Neural cell (in vitro differentiated cells): ENCODE data around the gene GFRA1. TPM values are rescaled to one million over a fixed set of nuclear protein-coding genes. Genes with fewer than 3 reads are reported as not detected.

Experiments
- H2AFZ ChIP-seq: fragments of 200-600, 300-800 bp; sonication (generic), shearing (Covaris generic); 2 replicates; pipeline ENCODE4 v1.6.0; 2014; ENCODE audit warnings: low read depth, mild to moderate bottlenecking, antibody characterized with exemption, low read length, moderate library complexity
- H3F3A ChIP-seq: fragments of 200-600 bp; shearing (Covaris generic); 2 replicates; pipeline ENCODE4 v1.6.1; 2016; ENCODE audit warnings: mild to moderate bottlenecking, moderate library complexity, mixed read lengths, antibody characterized with exemption, low read length; ENCODE audit not compliant: insufficient read depth, poor library complexity, severe bottlenecking
- H3K27ac ChIP-seq: fragments of 200-600, 300-800 bp; sonication (generic), shearing (Covaris generic); 2 replicates; pipeline ENCODE4 v1.5.1; 2014; ENCODE audit warnings: mild to moderate bottlenecking, low read length, moderate library complexity
- H3K27me3 ChIP-seq: fragments of 300-800, 200-600 bp; sonication (generic), shearing (Covaris generic); 2 replicates; pipeline ENCODE4 v1.6.0; 2014; ENCODE audit warnings: mild to moderate bottlenecking, low read depth, low read length, moderate library complexity; ENCODE audit not compliant: insufficient read depth
- H3K36me3 ChIP-seq: fragments of 300-800, 200-600 bp; sonication (generic), shearing (Covaris generic); 2 replicates; pipeline ENCODE4 v1.5.1; 2014; ENCODE audit warnings: mild to moderate bottlenecking, antibody characterized with exemption, low read length, moderate library complexity; ENCODE audit not compliant: insufficient read depth
- H3K4me2 ChIP-seq: fragments of 300-800, 200-600 bp; sonication (generic), shearing (Covaris generic); 2 replicates; pipeline ENCODE4 v1.6.0; 2014; ENCODE audit warnings: mild to moderate bottlenecking, low read length
- H3K4me3 ChIP-seq: fragments of 300-800, 200-600 bp; sonication (generic), shearing (Covaris generic); 2 replicates; pipeline ENCODE4 v1.5.1; 2014; ENCODE audit warnings: mild to moderate bottlenecking, low read length, moderate library complexity
- H3K79me2 ChIP-seq: fragments of 200-600 bp; shearing (Covaris generic); replicated peaks from 2 replicates; pipeline ENCODE4 v1.6.0; 2014; ENCODE audit warnings: mild to moderate bottlenecking, low read length, moderate library complexity; ENCODE audit not compliant: insufficient read depth
- H3K9ac ChIP-seq: fragments of 300-800, 200-600 bp; sonication (generic), shearing (Covaris generic); 2 replicates; pipeline ENCODE4 v1.6.1; 2016; ENCODE audit warnings: mild to moderate bottlenecking, low read length, mixed read lengths
- H3K9me2 ChIP-seq: fragments of 200-600 bp; shearing (Covaris generic); 2 replicates; pipeline ENCODE4 v1.6.1; 2016; ENCODE audit warnings: mild to moderate bottlenecking, low read length, mixed read lengths; ENCODE audit not compliant: insufficient read depth
- H3K9me3 ChIP-seq: fragments of 200-600, 300-800 bp; sonication (generic), shearing (Covaris generic); 2 replicates; pipeline ENCODE4 v1.6.1; 2016; ENCODE audit warnings: mild to moderate bottlenecking, mixed run types, low read length, moderate library complexity, mixed read lengths
- H4K20me1 ChIP-seq: fragments of 200-600 bp; shearing (Covaris generic); 2 replicates; pipeline ENCODE4 v1.6.1; 2016; ENCODE audit warnings: mild to moderate bottlenecking, mixed run types; ENCODE audit not compliant: insufficient read depth
- EP300 ChIP-seq: fragments of 450-650 bp; conservative IDR thresholded peaks from 2 replicates; pipeline ENCODE4 v1.6.1; 2014; ENCODE audit warnings: antibody characterized with exemption, mild to moderate bottlenecking, moderate library complexity; ENCODE audit not compliant: poor library complexity, severe bottlenecking
- EZH2 ChIP-seq: fragments of 200-600, 300-800 bp; shearing (Covaris generic), sonication (generic); IDR thresholded peaks from 2 replicates; pipeline ENCODE4 v1.6.1; 2014; ENCODE audit warnings: antibody characterized with exemption, low read length, borderline replicate concordance, mild to moderate bottlenecking; ENCODE audit not compliant: insufficient read depth, poor library complexity, severe bottlenecking
- MXI1 ChIP-seq: fragments of 450-650 bp; conservative IDR thresholded peaks from 2 replicates; pipeline ENCODE4 v1.6.1; 2014; ENCODE audit warnings: antibody characterized with exemption, mild to moderate bottlenecking; ENCODE audit not compliant: poor library complexity, severe bottlenecking
- POLR2AphosphoS5 ChIP-seq: IDR thresholded peaks from 2 replicates; pipeline ENCODE4 v1.6.1; 2012
- RAD21 ChIP-seq: fragments of 450-650 bp; conservative IDR thresholded peaks from 2 replicates; pipeline ENCODE4 v1.6.1; 2014; ENCODE audit warnings: antibody characterized with exemption, mild to moderate bottlenecking, moderate library complexity
- SMC3 ChIP-seq: fragments of 450-650 bp; conservative IDR thresholded peaks from 2 replicates; pipeline ENCODE4 v1.6.1; 2014; ENCODE audit warnings: antibody characterized with exemption, mild to moderate bottlenecking, moderate library complexity; ENCODE audit not compliant: poor library complexity
- TAF1 ChIP-seq: IDR thresholded peaks from 2 replicates; pipeline ENCODE4 v1.6.1; 2012; ENCODE audit warnings: low read depth
- polyA plus RNA-seq: library from polyadenylated mRNA; depleted of rRNA; stranded (reverse); fragments of >200 nt; gene quantifications from 2 replicates; pipeline ENCODE4 v1.2.3, GENCODE V29; 2014
- TF ChIP-seq, protein P1 (sequence below): fragments of 450-650 bp; IDR thresholded peaks from 2 replicates; pipeline ENCODE4 v1.5.1; 2014; ENCODE audit warnings: antibody characterized with exemption, mild to moderate bottlenecking, moderate library complexity; ENCODE audit not compliant: poor library complexity, severe bottlenecking
- TF ChIP-seq, protein P2 (sequence below): IDR thresholded peaks from 2 replicates; pipeline ENCODE4 v1.6.1; 2012; ENCODE audit warnings: borderline replicate concordance

The GFRA1 gene
- polyA plus RNA-seq, 1 donor from 2014 or later = 2.3 TPM

DNA sequence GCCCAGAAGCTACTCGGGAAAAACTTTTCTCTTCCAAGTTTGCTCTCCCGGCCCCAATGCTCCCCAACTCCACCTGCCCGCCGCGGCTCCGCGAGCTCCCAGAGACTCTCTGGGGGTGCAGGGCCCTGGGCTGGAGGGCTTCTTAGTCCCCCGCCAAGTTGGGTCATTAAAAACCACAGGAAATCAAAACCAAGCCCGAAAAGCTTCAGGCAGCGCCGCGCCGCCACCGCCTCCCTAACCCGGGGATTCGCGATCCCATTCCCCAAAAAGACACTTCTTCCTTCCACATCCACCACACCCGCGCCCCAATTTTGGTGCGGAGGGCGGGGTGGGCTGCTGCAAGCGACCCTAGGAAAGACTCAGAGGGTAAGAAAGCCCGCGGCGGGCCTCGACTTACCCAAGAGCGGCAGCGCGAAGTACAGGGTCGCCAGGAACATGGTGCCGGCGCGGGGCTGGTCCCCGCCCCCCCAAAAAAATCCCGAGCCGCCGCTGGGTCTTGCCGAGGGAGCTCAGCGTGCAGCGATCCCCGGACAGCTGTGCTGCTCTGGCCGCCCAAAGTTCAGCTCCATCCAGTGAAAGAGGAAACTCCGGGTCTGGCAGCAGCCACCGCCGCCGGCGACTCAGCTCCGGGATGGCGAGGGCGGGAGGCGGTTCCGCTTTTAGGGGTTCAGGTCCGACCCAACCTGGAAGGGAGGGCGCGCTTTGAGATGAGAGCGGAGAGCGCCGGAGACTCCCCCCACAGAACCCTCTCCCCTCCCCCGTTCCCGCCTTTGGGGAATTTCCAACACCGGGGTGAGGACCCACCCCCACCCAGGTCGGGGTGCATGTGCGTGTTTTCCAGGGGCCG, 1.2 kb downstream of the GFRA1 start:
- H3K4me3 ChIP-seq = peak overlapping the region; percentile 76
- H2AFZ ChIP-seq = no peak overlapping the region
- H3K36me3 ChIP-seq = no peaks in the 10 kb centered on the region
- TF ChIP-seq MXI1 (no peak), EZH2 (peak; percentile 25)
- TF ChIP-seq, protein P1, sequence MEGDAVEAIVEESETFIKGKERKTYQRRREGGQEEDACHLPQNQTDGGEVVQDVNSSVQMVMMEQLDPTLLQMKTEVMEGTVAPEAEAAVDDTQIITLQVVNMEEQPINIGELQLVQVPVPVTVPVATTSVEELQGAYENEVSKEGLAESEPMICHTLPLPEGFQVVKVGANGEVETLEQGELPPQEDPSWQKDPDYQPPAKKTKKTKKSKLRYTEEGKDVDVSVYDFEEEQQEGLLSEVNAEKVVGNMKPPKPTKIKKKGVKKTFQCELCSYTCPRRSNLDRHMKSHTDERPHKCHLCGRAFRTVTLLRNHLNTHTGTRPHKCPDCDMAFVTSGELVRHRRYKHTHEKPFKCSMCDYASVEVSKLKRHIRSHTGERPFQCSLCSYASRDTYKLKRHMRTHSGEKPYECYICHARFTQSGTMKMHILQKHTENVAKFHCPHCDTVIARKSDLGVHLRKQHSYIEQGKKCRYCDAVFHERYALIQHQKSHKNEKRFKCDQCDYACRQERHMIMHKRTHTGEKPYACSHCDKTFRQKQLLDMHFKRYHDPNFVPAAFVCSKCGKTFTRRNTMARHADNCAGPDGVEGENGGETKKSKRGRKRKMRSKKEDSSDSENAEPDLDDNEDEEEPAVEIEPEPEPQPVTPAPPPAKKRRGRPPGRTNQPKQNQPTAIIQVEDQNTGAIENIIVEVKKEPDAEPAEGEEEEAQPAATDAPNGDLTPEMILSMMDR = no peak
- H3K27ac ChIP-seq = no peak overlapping the region
- H4K20me1 ChIP-seq = no peaks in the 10 kb centered on the region
- H3K27me3 ChIP-seq = peaks cover 74% of the 10 kb centered on the region
- H3F3A ChIP-seq = no peaks in the 10 kb centered on the region
- H3K9me3 ChIP-seq = no peaks in the 10 kb centered on the region
- H3K9me2 ChIP-seq = no peaks in the 10 kb centered on the region
- H3K4me2 ChIP-seq = peak overlapping the region; percentile 88
- H3K9ac ChIP-seq = peak overlapping the region; percentile 46
- H3K79me2 ChIP-seq = no peaks in the 10 kb centered on the region

DNA sequence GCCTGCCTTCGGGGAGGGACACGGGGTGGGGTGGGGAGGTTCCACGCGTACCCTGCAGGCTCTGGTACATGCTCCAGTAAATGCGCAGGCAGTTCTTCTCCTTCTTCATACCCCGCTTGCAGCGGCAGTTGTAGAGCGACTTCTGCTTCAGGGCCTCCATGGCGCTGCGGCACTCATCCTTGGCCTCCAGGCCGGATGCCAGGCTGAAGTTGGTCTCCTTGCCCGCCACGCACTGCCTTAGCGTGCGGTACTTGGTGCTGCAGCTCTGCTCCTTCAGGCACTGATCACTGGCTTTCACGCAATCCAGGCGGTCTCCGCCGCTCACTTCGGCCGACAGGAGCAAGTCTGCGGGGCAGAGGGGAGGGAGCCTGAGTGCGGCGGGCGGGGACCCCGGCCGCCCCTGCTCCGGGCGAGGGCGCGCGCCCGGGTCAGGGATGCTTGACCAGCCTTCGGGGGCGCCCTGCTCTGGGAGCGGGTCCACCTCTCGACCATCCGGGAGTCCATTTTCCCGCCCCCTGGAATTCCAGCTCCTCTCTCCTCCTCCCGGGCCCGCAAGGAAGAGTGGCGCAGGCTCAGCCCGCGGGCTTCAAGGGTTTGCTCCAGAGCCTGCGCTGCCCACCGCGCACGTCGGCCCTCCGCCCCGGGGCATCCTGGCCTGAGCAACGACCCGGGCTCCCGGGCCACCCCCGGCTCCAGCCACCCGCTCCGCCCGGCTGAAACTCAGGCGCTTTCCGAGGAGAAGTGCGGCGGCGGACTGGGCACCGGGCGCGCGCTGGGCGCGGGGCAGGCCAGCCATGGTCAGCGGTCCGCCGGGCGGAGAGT, 2.0 kb downstream of the GFRA1 start:
- H3K79me2 ChIP-seq = no peaks in the 10 kb centered on the region
- peaks cover 70% of the 10 kb centered on the region for H3K27me3 ChIP-seq
- no peak overlapping the region for H3K27ac ChIP-seq
- H2AFZ ChIP-seq = no peak overlapping the region
- H3K9me2 ChIP-seq = no peaks in the 10 kb centered on the region
- H3F3A ChIP-seq = no peaks in the 10 kb centered on the region
- TF ChIP-seq EP300 (no peak), MXI1 (no peak), RAD21 (no peak), POLR2AphosphoS5 (no peak), SMC3 (no peak), TAF1 (no peak), EZH2 (no peak)
- TF ChIP-seq, protein P2, sequence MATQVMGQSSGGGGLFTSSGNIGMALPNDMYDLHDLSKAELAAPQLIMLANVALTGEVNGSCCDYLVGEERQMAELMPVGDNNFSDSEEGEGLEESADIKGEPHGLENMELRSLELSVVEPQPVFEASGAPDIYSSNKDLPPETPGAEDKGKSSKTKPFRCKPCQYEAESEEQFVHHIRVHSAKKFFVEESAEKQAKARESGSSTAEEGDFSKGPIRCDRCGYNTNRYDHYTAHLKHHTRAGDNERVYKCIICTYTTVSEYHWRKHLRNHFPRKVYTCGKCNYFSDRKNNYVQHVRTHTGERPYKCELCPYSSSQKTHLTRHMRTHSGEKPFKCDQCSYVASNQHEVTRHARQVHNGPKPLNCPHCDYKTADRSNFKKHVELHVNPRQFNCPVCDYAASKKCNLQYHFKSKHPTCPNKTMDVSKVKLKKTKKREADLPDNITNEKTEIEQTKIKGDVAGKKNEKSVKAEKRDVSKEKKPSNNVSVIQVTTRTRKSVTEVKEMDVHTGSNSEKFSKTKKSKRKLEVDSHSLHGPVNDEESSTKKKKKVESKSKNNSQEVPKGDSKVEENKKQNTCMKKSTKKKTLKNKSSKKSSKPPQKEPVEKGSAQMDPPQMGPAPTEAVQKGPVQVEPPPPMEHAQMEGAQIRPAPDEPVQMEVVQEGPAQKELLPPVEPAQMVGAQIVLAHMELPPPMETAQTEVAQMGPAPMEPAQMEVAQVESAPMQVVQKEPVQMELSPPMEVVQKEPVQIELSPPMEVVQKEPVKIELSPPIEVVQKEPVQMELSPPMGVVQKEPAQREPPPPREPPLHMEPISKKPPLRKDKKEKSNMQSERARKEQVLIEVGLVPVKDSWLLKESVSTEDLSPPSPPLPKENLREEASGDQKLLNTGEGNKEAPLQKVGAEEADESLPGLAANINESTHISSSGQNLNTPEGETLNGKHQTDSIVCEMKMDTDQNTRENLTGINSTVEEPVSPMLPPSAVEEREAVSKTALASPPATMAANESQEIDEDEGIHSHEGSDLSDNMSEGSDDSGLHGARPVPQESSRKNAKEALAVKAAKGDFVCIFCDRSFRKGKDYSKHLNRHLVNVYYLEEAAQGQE = no peak
- TF ChIP-seq, protein P1 = no peak
- H3K9me3 ChIP-seq = no peaks in the 10 kb centered on the region
- peak overlapping the region; percentile 76 for H3K4me3 ChIP-seq
- no peaks in the 10 kb centered on the region for H3K36me3 ChIP-seq
- H3K9ac ChIP-seq = no peak overlapping the region
- H3K4me2 ChIP-seq = no peak overlapping the region
- H4K20me1 ChIP-seq = no peaks in the 10 kb centered on the region
